Stimulated activated CD4-positive, alpha-beta T cell treated with anti-CD3 and anti-CD28 coated beads, Interleukin-12 subunit alpha, Interleukin-12 subunit beta, amount 100 ng/mL, for 48 hours (primary cell): ENCODE measurements around the gene CCDC148.
"Not testable (repeated sequence)": the region's sequence is repeated elsewhere in the genome, so short reads cannot be mapped to it uniquely, and the experiment has no call there.

Source experiments
- DNase-seq, 3 donors: peaks; one replicate each; pipeline ENCODE4 v3.0.0-alpha.2; 2020; ENCODE audit warnings: low read depth in 2 of 3, low spot score in 1 of 3

Gene CCDC148

GRCh38 chr2:158366342-158366741, 90.2 kb downstream of the CCDC148 start:
- DNase-seq = no peak

DNA sequence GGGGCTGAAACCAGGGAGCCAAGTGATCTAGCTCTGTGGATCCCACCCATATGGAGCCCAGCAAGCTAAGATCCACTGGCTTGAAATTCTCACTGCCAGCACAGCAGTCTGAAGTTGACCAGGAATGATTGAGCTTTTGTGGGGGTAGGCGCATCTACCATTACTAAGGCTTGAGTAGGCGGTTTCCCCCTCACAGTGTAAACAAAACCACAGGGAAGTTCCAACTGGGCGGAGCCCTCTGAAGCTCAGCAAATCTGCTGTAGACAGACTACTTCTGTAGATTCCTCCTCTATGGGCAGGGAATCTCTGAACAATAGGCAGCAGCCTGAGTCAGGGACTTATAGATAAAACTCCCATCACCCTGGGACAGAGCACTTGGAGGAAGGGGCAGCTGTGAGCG, 96.7 kb downstream of the CCDC148 start:
- DNase-seq = no peak

DNA sequence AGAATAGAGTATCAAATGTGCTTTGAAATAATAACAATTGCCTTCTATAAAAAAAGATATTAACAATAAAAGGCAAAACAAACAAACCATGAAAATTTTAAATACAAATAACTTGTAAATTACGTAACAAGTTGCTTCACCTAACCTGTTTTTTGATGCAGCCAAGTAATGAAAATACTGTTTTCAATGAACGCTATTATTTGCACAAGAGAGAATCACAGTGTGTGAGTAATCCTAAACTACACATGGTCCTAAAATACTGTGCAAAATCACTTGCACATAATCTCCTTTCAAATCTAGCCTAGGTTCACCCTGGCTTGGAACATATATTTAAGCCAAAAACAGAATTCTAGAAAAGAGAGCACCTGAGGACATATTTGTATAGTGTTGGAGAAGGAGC, 98.9 kb downstream of the CCDC148 start:
- no peak for DNase-seq

DNA sequence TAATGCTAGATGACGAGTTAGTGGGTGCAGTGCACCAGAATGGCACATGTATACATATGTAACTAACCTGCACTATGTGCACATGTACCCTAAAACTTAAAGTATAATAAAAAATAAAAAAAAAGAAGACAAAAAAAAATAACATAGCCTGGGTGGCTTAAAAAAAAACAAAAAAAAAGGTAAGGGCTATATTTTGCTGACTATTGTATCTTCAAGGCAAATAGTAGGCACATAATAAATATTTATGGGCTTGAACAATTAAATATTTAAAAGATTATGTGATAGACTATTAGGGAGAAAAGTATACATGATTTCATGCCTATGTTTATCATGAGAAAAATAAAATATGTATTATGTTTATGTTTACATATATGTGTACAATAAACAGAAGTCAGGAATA, 99.4 kb downstream of the CCDC148 start:
- no peak for DNase-seq

DNA sequence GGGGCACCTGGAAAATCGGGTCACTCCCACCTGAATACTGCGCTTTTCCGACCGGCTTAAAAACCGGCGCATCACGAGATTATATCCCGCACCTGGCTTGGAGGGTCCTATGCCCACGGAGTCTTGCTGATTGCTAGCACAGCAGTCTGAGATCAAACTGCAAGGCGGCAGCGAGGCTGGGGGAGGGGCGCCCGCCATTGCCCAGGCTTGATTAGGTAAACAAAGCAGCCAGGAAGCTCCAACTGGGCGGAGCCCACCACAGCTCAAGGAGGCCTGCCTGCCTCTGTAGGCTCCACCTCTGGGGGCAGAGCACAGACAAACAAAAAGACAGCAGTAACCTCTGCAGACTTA, 105.1 kb downstream of the CCDC148 start:
- not testable (repeated sequence) for DNase-seq

GRCh38 chr2:158350751-158351465, 105.6 kb downstream of the CCDC148 start:
- not testable (repeated sequence) for DNase-seq

DNA sequence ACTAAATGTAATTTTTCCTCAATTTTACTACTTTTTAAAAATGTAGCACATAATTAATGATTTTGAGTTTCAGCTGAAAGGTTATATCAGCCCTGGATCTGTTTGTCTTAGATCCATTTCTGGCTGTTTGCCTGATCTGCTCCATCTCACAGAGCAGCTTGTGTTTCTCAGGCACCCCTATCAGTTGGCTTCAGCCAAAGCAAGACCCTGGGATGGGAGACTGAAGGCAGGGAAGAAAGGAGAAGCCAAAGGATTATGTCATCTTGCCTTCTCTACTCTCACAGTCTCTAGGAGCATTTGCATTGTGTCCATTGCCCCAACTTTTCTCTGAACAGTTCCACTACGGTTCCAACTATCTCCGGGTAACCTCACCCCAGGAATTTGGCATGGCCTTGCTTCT, 110.5 kb downstream of the CCDC148 start:
- no peak for DNase-seq

GRCh38 chr2:158339513-158339912, 117.0 kb downstream of the CCDC148 start:
- no peak for DNase-seq

- DNase-seq = no peak
Measured at GRCh38 chr2:158337018-158337417, 119.5 kb downstream of the CCDC148 start.

DNA sequence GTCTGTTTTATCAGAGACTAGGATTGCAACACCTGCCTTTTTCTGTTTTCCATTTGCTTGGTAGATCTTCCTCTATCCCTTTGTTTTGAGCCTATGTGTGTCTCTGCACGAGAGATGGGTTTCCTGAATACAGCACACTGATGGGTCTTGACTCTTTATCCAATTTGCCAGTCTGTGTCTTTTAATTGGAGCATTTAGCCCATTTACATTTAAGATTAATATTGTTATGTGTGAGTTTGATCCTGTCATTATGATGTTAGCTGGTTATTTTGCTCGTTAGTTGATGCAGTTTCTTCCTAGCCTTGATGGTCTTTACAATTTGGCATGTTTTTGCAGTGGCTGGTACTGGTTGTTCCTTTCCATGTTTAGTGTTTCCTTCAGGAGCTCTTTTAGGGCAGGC, 124.8 kb downstream of the CCDC148 start:
- DNase-seq = not testable (repeated sequence)

- no peak for DNase-seq
Measured at GRCh38 chr2:158325782-158326340, 130.7 kb downstream of the CCDC148 start.

GRCh38 chr2:158325031-158325781, 131.3 kb downstream of the CCDC148 start:
- DNase-seq = no peak

GRCh38 chr2:158323381-158323780, 133.2 kb downstream of the CCDC148 start:
- DNase-seq = no peak

DNA sequence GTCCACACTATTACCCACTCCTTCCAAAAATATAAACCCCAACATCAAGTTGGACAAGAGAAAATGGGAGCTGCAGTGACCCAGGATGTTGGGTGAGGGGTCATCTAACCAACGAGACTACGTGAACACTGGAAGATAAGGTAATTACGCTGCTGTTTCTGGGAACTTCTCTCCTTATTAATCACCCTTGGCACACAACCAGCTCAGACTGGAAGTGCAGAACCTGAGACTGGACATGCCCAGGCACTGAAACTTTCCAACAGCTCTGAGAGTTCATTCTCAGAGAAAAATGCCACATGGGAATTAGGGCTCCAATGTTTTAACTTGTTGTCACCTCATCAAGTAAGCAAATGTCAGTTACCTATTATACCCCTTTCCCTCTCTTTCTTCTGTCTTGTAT, 135.3 kb downstream of the CCDC148 start:
- no peak for DNase-seq

GRCh38 chr2:158319269-158319668, 137.3 kb downstream of the CCDC148 start:
- DNase-seq = no peak

- no peak for DNase-seq
Measured at GRCh38 chr2:158317642-158318041, 138.9 kb downstream of the CCDC148 start.

DNA sequence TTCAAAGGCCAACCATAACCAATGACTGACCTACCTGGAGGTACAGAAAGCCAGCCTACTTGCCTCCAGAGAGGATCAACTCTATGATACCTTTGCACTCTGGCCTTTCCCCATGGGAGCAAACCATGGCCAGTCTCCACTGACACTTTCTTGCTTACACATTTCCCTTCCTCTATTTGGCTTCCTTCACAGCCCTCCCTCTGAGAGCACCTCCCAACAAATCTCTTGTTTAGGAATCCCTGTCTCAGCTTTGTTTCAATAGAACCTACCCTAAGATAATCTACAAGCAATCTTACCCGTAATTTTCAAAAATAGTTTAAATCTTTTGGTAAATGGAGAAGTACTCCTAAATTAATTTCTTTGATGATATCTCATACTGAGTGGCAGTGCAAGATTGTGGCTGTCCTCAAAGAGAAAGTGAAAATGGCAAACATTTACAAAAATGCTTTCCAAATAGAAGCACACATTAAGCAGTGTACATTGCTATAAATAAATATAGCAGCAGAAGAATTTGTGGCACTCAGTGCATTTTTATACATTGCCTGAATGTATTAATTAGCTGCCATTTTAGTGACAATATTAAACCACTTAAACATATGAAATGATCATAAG, 140.6 kb downstream of the CCDC148 start:
- DNase-seq = no peak

DNA sequence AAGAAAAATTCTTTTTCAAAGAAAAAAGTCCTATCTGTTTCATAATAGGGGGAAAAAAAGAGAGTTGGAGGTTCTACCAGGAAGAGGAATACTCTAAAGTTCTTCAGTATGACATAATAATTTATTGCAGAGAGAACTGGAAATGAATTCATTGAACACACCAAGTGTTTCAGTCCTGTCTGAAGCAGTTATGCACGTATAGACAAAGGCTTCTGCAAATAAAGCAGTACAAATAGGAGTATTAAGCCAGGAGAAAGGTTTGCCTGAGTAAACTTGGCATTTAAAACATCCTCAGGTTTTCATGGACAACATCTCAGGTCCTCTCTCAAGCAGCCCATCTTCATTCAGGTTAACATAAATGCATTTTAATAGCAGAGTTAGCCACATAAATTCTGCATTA, 141.6 kb downstream of the CCDC148 start:
- no peak for DNase-seq

DNA sequence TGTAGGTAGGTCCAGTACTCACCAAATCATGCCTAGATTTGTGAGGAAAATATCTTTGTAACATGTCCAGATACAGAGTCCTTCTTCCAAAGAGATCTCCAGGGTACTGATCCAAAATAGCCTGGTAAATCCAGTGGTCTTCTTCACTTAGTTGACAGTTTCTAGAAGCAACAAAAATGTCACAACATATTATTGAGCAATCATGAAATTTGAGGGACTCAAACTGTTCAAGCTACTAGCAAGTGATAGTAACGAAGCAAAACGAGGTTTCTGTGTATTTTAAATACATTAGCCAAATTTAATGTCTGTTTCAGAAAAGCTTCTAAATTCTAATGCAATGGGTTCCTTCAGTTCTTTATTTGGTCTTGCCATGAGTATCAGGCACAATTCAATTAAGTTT, 142.8 kb downstream of the CCDC148 start:
- DNase-seq = no peak

DNA sequence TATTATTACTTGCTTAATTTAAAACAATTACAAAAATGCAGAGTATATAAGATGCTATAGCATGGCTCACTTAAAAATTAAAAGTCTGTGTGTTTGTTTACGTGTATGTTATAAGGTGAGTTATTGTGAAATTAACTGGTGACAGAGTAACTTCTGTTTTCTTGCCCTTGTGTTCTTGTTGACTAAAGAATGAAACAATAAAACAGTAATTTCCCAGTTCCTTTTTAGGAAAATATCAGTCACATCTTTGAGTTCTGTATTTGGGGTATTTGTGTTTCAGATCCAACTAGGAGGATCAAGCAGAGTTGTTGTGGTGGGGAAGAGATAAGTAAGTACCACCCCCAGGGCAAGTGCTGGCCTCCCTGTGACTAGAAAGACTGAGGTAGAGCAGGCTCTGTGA, 143.6 kb downstream of the CCDC148 start:
- DNase-seq = no peak

DNA sequence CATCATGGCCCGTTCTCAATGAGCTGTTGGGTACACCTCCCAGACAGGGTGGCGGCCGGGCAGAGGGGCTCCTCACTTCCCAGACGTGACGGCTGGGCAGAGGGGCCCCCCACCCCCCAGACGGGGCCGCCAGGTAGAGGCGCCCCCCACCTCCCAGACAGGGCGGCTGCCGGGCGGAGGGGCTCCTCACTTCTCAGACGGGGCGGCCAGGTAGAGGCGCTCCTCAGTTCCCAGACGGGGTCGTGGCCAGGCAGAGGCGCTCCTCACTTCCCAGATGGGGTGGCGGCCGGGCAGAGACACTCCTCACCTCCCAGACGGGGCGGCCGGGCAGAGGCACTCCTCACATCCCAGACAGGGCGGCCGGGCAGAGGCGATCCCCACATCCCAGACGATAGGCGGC, 146.1 kb downstream of the CCDC148 start:
- DNase-seq = not testable (repeated sequence)

- no peak for DNase-seq
Measured at GRCh38 chr2:158305501-158305900, 151.1 kb downstream of the CCDC148 start.
